ENCODE data around the gene KCNH8.

DNA sequence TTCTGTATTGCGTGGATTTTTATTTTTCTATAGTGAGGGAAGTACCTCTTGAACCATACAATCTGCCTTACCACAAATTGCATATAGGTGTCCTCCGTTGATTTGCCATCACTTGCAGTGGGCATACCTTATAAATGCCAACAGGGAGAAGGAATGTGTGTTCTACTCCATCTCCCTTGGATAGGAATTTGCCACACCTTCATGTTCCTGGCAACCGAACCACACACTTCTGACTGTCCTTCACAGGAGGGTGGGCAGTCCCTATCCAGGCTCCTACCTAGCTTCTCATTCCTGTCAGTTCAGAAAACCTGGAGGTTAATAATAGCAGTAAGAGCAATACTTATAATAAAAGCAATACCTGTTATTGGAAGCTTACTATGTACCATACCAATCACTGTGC lies 428.0 kb downstream of the KCNH8 start:
- TF ChIP-seq, protein P1, sequence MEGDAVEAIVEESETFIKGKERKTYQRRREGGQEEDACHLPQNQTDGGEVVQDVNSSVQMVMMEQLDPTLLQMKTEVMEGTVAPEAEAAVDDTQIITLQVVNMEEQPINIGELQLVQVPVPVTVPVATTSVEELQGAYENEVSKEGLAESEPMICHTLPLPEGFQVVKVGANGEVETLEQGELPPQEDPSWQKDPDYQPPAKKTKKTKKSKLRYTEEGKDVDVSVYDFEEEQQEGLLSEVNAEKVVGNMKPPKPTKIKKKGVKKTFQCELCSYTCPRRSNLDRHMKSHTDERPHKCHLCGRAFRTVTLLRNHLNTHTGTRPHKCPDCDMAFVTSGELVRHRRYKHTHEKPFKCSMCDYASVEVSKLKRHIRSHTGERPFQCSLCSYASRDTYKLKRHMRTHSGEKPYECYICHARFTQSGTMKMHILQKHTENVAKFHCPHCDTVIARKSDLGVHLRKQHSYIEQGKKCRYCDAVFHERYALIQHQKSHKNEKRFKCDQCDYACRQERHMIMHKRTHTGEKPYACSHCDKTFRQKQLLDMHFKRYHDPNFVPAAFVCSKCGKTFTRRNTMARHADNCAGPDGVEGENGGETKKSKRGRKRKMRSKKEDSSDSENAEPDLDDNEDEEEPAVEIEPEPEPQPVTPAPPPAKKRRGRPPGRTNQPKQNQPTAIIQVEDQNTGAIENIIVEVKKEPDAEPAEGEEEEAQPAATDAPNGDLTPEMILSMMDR (IDR thresholded peaks at IDR 0.05; ENCODE audit: low read depth, low read length) = no peak
- TF ChIP-seq, protein P2, sequence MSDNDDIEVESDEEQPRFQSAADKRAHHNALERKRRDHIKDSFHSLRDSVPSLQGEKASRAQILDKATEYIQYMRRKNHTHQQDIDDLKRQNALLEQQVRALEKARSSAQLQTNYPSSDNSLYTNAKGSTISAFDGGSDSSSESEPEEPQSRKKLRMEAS (IDR thresholded peaks at IDR 0.05; ENCODE audit: low read depth, low read length) = no peak
- TF ChIP-seq POLR2A (IDR thresholded peaks at IDR 0.05; ENCODE audit: extremely low read depth, insufficient read length) = no peak
- TF ChIP-seq MYC (IDR thresholded peaks at IDR 0.05; ENCODE audit: low read depth, low read length) = no peak
